ENCODE results near the gene KRT31.
"Not testable (repeated sequence)": the region's sequence is repeated elsewhere in the genome, so short reads cannot be mapped to it uniquely, and the experiment has no call there.

KRT31 gene

GRCh38 chr17:41396996-41397660 is at the start of gene KRT31:
Gene KRT31, minus strand, starts transcription at chr17:41397608. Its CDS starts 69 bp downstream, at chr17:41397539.
- no peak for DNase-seq
- in situ Hi-C loops (cut with MboI; ENCODE audit: low pct_unique_long_range_greater_than_20kb, low sequenced_read_pairs), result no loop called here

DNA sequence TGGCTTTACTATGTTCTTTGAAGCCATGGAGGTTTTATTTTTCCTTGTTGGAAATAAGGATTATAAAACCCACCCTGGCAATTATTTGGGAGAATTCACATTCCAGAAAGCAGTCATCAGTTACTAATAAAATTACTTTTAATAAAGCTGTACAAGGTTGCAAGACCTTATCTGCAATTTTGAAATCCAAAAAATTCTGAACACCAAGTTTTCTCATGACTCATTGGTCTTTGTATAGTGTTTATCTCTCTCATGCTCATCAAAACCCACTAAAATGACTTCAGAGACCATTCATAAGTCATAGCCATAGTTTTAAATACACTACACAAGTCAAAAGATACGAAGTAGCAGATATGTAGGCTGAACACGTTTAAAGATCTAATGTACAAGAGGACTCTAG is 49.4 kb upstream of the KRT31 start:
- no peak for DNase-seq
- in situ Hi-C loops (cut with MboI; ENCODE audit: low pct_unique_long_range_greater_than_20kb, low sequenced_read_pairs), result no loop called here

DNA sequence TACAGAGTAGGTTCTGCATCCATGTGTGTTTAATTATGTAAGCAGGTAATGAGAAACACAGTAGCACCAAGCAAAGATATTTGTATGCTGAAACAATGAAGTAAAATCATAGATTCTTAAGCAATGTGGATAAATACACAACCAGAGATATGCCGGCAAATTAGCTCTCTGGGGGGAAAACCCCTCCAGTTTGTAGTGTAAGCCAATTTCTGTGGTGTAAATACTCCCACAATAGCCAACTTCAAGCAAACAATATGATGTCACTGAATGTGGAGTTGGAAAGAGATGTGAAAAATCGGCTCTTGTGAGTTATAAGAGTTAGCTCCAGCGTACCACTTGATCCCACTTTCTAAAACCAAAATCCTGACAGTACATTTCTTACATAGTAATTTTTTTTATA is 47.2 kb upstream of the KRT31 start:
- DNase-seq, result no peak
- in situ Hi-C loops (cut with MboI; ENCODE audit: low pct_unique_long_range_greater_than_20kb, low sequenced_read_pairs), result no loop called here

- no peak for DNase-seq
- in situ Hi-C loops (cut with MboI; ENCODE audit: low pct_unique_long_range_greater_than_20kb, low sequenced_read_pairs), result no loop called here
These were observed 46.8 kb upstream of the KRT31 start for GRCh38 chr17:41444186-41444585.

DNA sequence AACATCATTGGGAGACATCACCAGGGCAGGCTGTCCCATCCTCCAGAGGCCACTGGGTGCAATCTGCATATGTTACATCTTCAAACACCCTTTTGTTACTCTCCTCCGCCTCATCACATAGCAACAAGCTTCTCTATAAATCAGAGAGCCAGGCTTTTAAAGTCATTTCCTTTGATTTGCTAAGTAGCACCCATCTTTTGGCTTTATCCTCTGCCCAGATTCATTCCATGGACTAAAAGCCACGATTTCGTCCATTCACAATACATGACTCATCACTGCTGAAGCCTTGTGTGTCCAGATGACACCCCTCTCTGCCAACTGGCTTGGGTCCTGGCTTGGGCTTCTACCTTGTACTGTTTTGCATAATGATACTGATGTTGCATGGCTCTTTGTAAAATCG is 45.3 kb upstream of the KRT31 start:
- DNase-seq, result no peak
- in situ Hi-C loops (cut with MboI; ENCODE audit: low pct_unique_long_range_greater_than_20kb, low sequenced_read_pairs), result no loop called here

- in situ Hi-C loops (cut with MboI; ENCODE audit: low pct_unique_long_range_greater_than_20kb, low sequenced_read_pairs), result no loop called here
These were observed 43.2 kb upstream of the KRT31 start, which contains the start of gene KRT38 for GRCh38 chr17:41440531-41441033. Gene KRT38, minus strand, starts transcription at chr17:41440983. Its CDS starts 62 bp downstream, at chr17:41440921.

DNA sequence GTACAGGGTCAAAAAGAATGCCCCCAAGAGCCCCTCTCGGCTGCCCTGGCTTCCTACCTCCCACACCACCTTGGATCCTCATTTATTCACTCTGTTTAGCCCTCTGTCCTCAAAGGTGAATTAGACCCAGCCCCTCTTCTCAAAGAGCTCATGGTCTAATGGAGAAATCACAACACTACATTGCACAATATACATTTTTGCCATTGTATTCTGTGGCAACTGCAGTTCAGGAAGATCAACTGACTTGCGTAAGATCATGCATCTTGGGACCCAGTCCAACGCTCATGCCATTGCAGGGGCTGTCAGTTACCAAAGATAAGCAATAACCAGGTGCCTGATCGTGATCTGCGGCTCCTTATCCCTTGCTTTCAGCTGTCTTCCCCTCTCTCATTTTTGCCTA is 42.0 kb upstream of the KRT31 start:
- no peak for DNase-seq
- in situ Hi-C loops (cut with MboI; ENCODE audit: low pct_unique_long_range_greater_than_20kb, low sequenced_read_pairs), result no loop called here

More at GRCh38 chr17:41440531-41441033, 43.2 kb upstream of the KRT31 start, which contains the start of gene KRT38:
- DNase-seq, result no peak

GRCh38 chr17:41437769-41438168 is 40.4 kb upstream of the KRT31 start:
- DNase-seq, result no peak
- in situ Hi-C loops (cut with MboI; ENCODE audit: low pct_unique_long_range_greater_than_20kb, low sequenced_read_pairs), result no loop called here

DNA sequence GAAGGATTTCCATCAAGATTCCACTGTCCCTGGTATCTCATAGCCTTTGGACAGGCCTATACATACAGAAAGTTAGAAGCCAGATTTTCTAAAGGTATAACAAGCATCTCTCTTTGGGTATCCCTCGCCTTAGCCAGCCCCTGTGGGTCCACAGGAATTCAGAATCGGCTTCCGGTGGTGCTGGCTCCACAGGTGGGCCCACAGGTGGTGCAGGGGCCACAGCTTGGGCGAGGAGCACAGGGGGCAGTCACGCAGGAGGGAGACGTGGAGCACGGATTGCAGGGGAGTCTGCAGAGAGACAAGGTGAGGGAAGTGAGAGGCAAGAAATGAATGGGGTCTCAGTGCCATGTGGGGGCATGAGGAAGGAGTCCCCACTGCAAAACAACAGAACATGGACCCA is 39.8 kb upstream of the KRT31 start:
- in situ Hi-C loops (cut with MboI; ENCODE audit: low pct_unique_long_range_greater_than_20kb, low sequenced_read_pairs), result no loop called here
- DNase-seq, result no peak

- in situ Hi-C loops (cut with MboI; ENCODE audit: low pct_unique_long_range_greater_than_20kb, low sequenced_read_pairs), result no loop called here
- DNase-seq, result no peak
These were observed 37.0 kb upstream of the KRT31 start for GRCh38 chr17:41434415-41434814.

DNA sequence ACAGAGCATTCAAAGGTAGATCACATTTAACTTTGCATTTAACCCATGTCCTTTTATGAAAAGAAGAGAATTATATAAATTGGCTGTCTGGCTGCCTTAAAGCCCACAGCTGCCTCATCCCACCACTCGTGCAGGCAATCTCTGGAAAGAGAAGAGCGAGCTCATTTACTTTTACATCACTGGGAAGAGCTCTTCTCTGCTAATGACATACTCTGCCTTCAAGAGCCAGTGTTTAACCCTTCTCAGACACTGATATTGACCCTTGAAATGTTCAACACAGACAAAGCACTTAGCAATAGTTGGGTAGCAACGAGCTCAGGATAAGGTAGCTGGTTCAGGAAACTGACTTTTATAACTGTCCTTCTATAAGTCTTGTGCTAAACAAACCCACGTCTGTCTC is 36.6 kb upstream of the KRT31 start:
- DNase-seq, result no peak
- in situ Hi-C loops (cut with MboI; ENCODE audit: low pct_unique_long_range_greater_than_20kb, low sequenced_read_pairs), result no loop called here

DNA sequence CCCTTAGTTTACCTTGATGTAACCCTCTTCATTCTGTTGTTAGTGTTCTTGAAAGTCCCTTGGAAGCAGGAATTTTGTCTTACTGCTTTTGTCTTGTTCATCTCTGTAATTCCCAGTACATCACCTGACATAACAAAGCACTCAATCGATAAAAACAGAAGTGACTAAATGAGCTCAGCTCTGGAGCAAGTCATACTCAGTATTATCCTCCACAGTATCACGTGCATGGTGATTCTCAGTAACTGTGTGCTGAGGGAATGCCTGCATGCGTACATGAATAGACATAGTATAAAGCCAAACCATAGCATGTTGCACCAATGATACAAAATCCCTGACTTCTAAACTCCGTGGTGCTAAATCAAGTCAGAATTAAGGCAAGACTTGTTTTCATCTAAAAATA is 36.2 kb upstream of the KRT31 start:
- in situ Hi-C loops (cut with MboI; ENCODE audit: low pct_unique_long_range_greater_than_20kb, low sequenced_read_pairs), result no loop called here
- DNase-seq, result no peak

DNA sequence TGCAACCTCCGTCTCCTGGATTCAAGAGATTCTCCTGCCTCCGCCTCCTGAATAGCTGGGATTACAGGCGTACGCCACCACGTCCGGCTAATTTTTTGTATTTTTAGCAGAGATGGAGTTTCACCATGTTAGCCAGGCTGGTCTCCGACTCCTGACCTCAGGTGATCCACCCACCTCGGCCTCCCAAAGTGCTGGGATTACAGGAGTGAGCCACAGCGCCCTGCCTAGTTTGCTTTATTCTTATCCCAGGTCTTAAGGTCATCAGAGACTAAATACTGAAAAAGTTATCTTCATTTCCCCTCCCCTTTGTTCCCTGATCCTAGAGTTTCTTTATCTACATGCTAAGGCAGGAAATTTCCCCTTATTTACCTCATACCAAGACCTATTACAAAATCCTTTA is 33.0 kb upstream of the KRT31 start:
- DNase-seq; in situ Hi-C loops (cut with MboI; ENCODE audit: low pct_unique_long_range_greater_than_20kb, low sequenced_read_pairs): not testable (repeated sequence)

GRCh38 chr17:41429667-41430066 is 32.3 kb upstream of the KRT31 start:
- in situ Hi-C loops (cut with MboI; ENCODE audit: low pct_unique_long_range_greater_than_20kb, low sequenced_read_pairs), result no loop called here
- DNase-seq, result no peak

GRCh38 chr17:41428591-41429291 is 31.3 kb upstream of the KRT31 start:
- in situ Hi-C loops (cut with MboI; ENCODE audit: low pct_unique_long_range_greater_than_20kb, low sequenced_read_pairs), result no loop called here
- no peak for DNase-seq

DNA sequence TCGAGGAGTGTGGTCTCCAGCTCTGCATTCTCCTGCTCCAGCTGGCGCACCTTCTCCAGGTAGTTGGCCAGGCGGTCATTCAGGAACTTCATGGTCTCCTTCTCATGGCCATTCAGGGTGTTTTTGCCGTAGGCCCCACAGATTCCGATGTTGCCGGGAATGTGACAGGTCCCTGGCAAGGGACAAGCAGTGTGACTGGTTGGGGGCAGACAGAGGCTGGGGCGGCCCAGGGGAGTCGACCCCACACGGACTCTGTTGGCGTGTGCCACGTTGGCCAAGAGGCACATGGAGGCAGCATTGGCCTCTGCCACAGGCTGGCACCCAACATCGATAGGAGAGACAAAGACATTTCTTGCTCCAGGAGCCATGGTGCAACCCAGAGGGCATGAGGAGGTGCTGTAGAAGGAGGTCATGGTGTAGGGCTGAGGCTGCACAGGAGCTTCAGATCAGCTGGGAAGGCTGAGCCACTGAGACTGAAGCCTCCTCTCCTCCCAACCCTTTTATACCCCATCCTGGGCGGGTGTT is 26.8 kb upstream of the KRT31 start, which contains the start of gene KRT37:
TSS of gene KRT37 (minus strand) at position 475 of the 525 bp plus-strand sequence. CDS start at position 413, 62 bp downstream.
- in situ Hi-C loops (cut with MboI; ENCODE audit: low pct_unique_long_range_greater_than_20kb, low sequenced_read_pairs), result no loop called here
- no peak for DNase-seq

DNA sequence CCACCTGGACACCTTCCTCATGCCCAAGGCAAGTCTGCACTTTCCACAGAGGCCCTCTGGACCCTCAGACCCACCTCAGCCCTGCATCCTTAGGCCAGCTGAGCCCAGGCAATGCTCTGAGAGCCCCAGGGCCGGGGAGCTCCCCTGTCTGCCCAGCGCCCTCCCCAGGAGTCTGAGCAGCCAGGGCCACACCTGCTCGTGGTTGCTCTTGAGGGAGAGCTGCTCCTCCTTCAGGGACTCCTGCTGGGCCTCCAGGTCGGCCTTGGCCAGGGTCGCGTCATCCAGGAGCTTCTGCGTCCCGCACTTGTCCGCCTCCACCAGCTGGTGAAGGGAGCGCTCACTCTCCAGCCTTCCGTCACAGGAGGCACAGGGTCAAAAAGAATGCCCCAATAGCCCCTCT is 25.2 kb upstream of the KRT31 start:
- DNase-seq; in situ Hi-C loops (cut with MboI; ENCODE audit: low pct_unique_long_range_greater_than_20kb, low sequenced_read_pairs): not testable (repeated sequence)

- DNase-seq, result no peak
- in situ Hi-C loops (cut with MboI; ENCODE audit: low pct_unique_long_range_greater_than_20kb, low sequenced_read_pairs), result no loop called here
These were observed 24.2 kb upstream of the KRT31 start for GRCh38 chr17:41421617-41422016.

GRCh38 chr17:41421116-41421515 is 23.7 kb upstream of the KRT31 start:
- DNase-seq, result no peak
- in situ Hi-C loops (cut with MboI; ENCODE audit: low pct_unique_long_range_greater_than_20kb, low sequenced_read_pairs), result no loop called here

DNA sequence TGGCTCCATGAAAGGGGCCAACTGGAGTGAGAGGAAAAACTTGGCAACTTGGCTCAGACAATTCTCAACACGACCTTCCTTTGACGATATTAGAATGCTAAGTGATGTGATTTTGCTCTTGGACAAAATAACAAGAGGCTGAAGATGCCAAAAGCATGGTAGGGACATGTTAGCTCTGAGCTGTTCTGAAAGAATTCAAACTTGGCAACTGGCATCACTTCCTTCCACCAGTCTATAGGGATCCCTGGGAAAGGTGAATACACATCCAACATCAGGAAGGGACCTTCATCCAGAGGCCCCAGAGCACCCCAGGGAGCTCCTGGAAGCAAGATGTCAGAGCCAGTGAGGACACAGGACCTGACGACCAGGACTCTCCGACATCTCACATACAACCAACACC is 22.7 kb upstream of the KRT31 start:
- in situ Hi-C loops (cut with MboI; ENCODE audit: low pct_unique_long_range_greater_than_20kb, low sequenced_read_pairs), result no loop called here
- DNase-seq, result no peak

Data from KBM-7 (cell line).